SK-N-SH (cell line): ENCODE data around the gene PLCB3. TPM values are rescaled to one million over a fixed set of nuclear protein-coding genes. Genes with fewer than 3 reads are reported as not detected.
A peak's percentile ranks its signal among the peaks of the same experiment; 100 is the strongest.

Source experiments
- CTCF ChIA-PET: fragments of 300-600, 350-600 bp; formaldehyde crosslinking; extraction: SDS; loops from one replicate; lab custom pipeline; 2021; lab: Yijun Ruan, JAX
- POLR2A ChIA-PET: fragments of 350-600 bp; sonication (Branson Sonifier 250); formaldehyde crosslinking; extraction: SDS; loops from one replicate; lab custom pipeline; 2020; ENCODE audit warnings: antibody characterized with exemption, inconsistent platforms; lab: Yijun Ruan, JAX
- DNase-seq: peaks from one replicate; pipeline ENCODE4 v3.0.0; 2012
- H2AFZ ChIP-seq: fragments of 200-600 bp; sonication (generic); 2 replicates; pipeline ENCODE4 v1.8.1; 2016; ENCODE audit warnings: antibody characterized with exemption, mild to moderate bottlenecking, low read depth
- H3F3A ChIP-seq: fragments of 200-600 bp; sonication (generic); replicated peaks from 2 replicates; pipeline ENCODE3; 2016; ENCODE audit warnings: antibody characterized with exemption, mild to moderate bottlenecking; ENCODE audit not compliant: insufficient read depth
- H3K27ac ChIP-seq, 2 experiments: fragments of 200-500 bp in 1 of 2; fragments of 200-600 bp in 1 of 2; sonication (Bioruptor generic) in 1 of 2; sonication (generic), shearing (Covaris generic) in 1 of 2; 2 replicates each; pipeline versions ENCODE4 v1.5.1 to v1.6.1; 2014 to 2016; ENCODE audit warnings: low read depth in 2 of 2, inconsistent platforms in 1 of 2, low read length in 1 of 2, mild to moderate bottlenecking in 1 of 2, mixed read lengths in 1 of 2
- H3K27me3 ChIP-seq: fragments of 200-600 bp; sonication (generic), shearing (Covaris generic); 2 replicates; pipeline ENCODE4 v1.6.1; 2016; ENCODE audit warnings: mixed run types; ENCODE audit not compliant: insufficient read depth
- H3K36me3 ChIP-seq, 2 experiments: fragments of 200-500 bp in 1 of 2; fragments of 200-600 bp in 1 of 2; sonication (Bioruptor generic) in 1 of 2; sonication (generic) in 1 of 2; replicated peaks in 1 of 2; 2 replicates each; pipeline versions ENCODE3 to v1.5.1; 2014 to 2016; ENCODE audit warnings: low read length in 1 of 2, mild to moderate bottlenecking in 1 of 2; ENCODE audit not compliant: insufficient read depth in 2 of 2, control insufficient read depth in 1 of 2
- H3K4me1 ChIP-seq, 2 experiments: fragments of 200-500 bp in 1 of 2; fragments of 200-600 bp in 1 of 2; sonication (Bioruptor generic) in 1 of 2; sonication (generic), shearing (Covaris generic) in 1 of 2; 2 replicates each; pipeline versions ENCODE4 v1.5.1 to v1.6.1; 2014 to 2016; ENCODE audit warnings: low read depth in 1 of 2, low read length in 1 of 2, mixed run types in 1 of 2; ENCODE audit not compliant: insufficient read depth in 2 of 2, control insufficient read depth in 1 of 2
- H3K4me2 ChIP-seq: fragments of 200-600 bp; sonication (generic), shearing (Covaris generic); 2 replicates; pipeline ENCODE4 v1.6.1; 2017; ENCODE audit warnings: mixed run types
- H3K4me3 ChIP-seq, 2 experiments: fragments of 200-500 bp in 1 of 2; fragments of 200-600 bp in 1 of 2; sonication (Bioruptor generic) in 1 of 2; sonication (generic), shearing (Covaris generic) in 1 of 2; 2 replicates each; pipeline versions ENCODE4 v1.5.1 to v1.8.1; 2014 to 2016; ENCODE audit warnings: low read depth in 2 of 2, inconsistent platforms in 1 of 2, low read length in 1 of 2, mild to moderate bottlenecking in 1 of 2, mixed read lengths in 1 of 2, moderate library complexity in 1 of 2
- H3K79me2 ChIP-seq: fragments of 200-600 bp; sonication (generic); 2 replicates; pipeline ENCODE4 v1.8.1; 2017; ENCODE audit warnings: mild to moderate bottlenecking; ENCODE audit not compliant: insufficient read depth
- H3K9ac ChIP-seq: fragments of 200-600 bp; sonication (generic); 2 replicates; pipeline ENCODE4 v1.6.1; 2017; ENCODE audit warnings: mixed run types
- H3K9me2 ChIP-seq: fragments of 200-600 bp; sonication (generic); 2 replicates; pipeline ENCODE4 v1.6.1; 2017; ENCODE audit warnings: mixed run types
- H3K9me3 ChIP-seq: fragments of 200-600 bp; sonication (generic); 2 replicates; pipeline ENCODE4 v1.6.1; 2017; ENCODE audit warnings: mixed run types, mild to moderate bottlenecking, moderate library complexity
- H4K20me1 ChIP-seq: fragments of 200-600 bp; sonication (generic); 2 replicates; pipeline ENCODE4 v1.6.1; 2017; ENCODE audit warnings: mild to moderate bottlenecking, mixed run types; ENCODE audit not compliant: insufficient read depth
- CHD2 ChIP-seq: fragments of 150-350 bp; IDR thresholded peaks from 2 replicates; pipeline ENCODE4 v1.6.1; 2018; ENCODE audit warnings: low read length; ENCODE audit not compliant: partially characterized antibody
- ELF1 ChIP-seq: IDR thresholded peaks from 2 replicates; pipeline ENCODE4 v1.4.0; 2012
- FOXJ3 ChIP-seq: sonication (generic); formaldehyde crosslinking; IDR thresholded peaks from 2 replicates; pipeline ENCODE4 v1.5.1; 2020; ENCODE audit warnings: mild to moderate bottlenecking, missing genetic modification reagents
- FOXM1 ChIP-seq: IDR thresholded peaks from 2 replicates; pipeline ENCODE4 v1.4.0; 2012; ENCODE audit warnings: low read depth, mild to moderate bottlenecking
- GABPA ChIP-seq: IDR thresholded peaks from 2 replicates; pipeline ENCODE4 v1.4.0; 2012; ENCODE audit warnings: low read depth, mild to moderate bottlenecking
- GATA2 ChIP-seq: sonication (generic); formaldehyde crosslinking; IDR thresholded peaks from 2 replicates; pipeline ENCODE4 v1.5.0; 2020; ENCODE audit warnings: mild to moderate bottlenecking, missing genetic modification reagents
- JUND ChIP-seq: IDR thresholded peaks from 2 replicates; pipeline ENCODE4 v1.4.0; 2012
- MEF2A ChIP-seq: IDR thresholded peaks from 2 replicates; pipeline ENCODE4 v1.4.0; 2012; ENCODE audit warnings: low read depth, borderline replicate concordance
- MXI1 ChIP-seq: IDR thresholded peaks from 2 replicates; pipeline ENCODE4 v1.6.1; 2012; ENCODE audit warnings: mild to moderate bottlenecking, low read depth, low read length, improper control_type of control experiment
- NRF1 ChIP-seq: IDR thresholded peaks from 2 replicates; pipeline ENCODE4 v1.6.1; 2012; ENCODE audit warnings: low read depth, mild to moderate bottlenecking, low read length
- POLR2AphosphoS5 ChIP-seq: IDR thresholded peaks from 2 replicates; pipeline ENCODE4 v1.6.1; 2012; ENCODE audit warnings: low read depth, low read length
- RAD21 ChIP-seq: IDR thresholded peaks from 2 replicates; pipeline ENCODE4 v1.6.1; 2012; ENCODE audit warnings: mild to moderate bottlenecking, low read length
- REST ChIP-seq: IDR thresholded peaks from 2 replicates; pipeline ENCODE4 v1.6.1; 2012; ENCODE audit warnings: mild to moderate bottlenecking, low read depth, low read length, moderate library complexity
- SIN3A ChIP-seq: IDR thresholded peaks from 2 replicates; pipeline ENCODE4 v1.6.1; 2012; ENCODE audit warnings: low read depth, mild to moderate bottlenecking, low read length, moderate library complexity, borderline replicate concordance
- TAF1 ChIP-seq: IDR thresholded peaks from 2 replicates; pipeline ENCODE4 v1.6.1; 2012; ENCODE audit warnings: low read depth, mild to moderate bottlenecking, low read length, moderate library complexity, borderline replicate concordance
- TEAD4 ChIP-seq: IDR thresholded peaks from 2 replicates; pipeline ENCODE4 v1.4.0; 2012; ENCODE audit warnings: mild to moderate bottlenecking, borderline replicate concordance; ENCODE audit not compliant: insufficient read depth
- USF2 ChIP-seq: fragments of 150-350 bp; IDR thresholded peaks from 2 replicates; pipeline ENCODE4 v1.6.1; 2017; ENCODE audit warnings: antibody characterized with exemption, low read length, low read depth, borderline replicate concordance
- YY1 ChIP-seq: IDR thresholded peaks from 2 replicates; pipeline ENCODE4 v1.4.0; 2012; ENCODE audit warnings: low read depth, mild to moderate bottlenecking
- ZBTB33 ChIP-seq: IDR thresholded peaks from 2 replicates; pipeline ENCODE4 v1.4.0; 2012; ENCODE audit warnings: low read depth, borderline replicate concordance
- WGBS: methylation state at CpG from one replicate; pipeline ENCODE4 v1.1.6; 2017; ENCODE audit warnings: low lambda C conversion rate; 5-methylcytosine and 5-hydroxymethylcytosine counted together
- polyA plus RNA-seq, 3 experiments: library from polyadenylated mRNA; depleted of rRNA; stranded (reverse); fragments of >200 nt; gene quantifications; 2 replicates each; pipeline ENCODE4 v1.2.3, GENCODE V29; 2012
- TF ChIP-seq, protein P1 (sequence below): IDR thresholded peaks from 2 replicates; pipeline ENCODE4; 2012
- TF ChIP-seq, protein P2 (sequence below): IDR thresholded peaks from 2 replicates; pipeline ENCODE4 v1.4.0; 2012; ENCODE audit warnings: low read depth, borderline replicate concordance
- TF ChIP-seq, protein P3 (sequence below): fragments of 150-350 bp; IDR thresholded peaks from 2 replicates; pipeline ENCODE4 v1.6.1; 2016; ENCODE audit warnings: mild to moderate bottlenecking, low read depth, low read length
- TF ChIP-seq, protein P4 (sequence below): IDR thresholded peaks from 2 replicates; pipeline ENCODE4 v1.4.0; 2012; ENCODE audit warnings: low read depth

Gene PLCB3
- polyA plus RNA-seq, 1 of the 3 experiments (the other 2 are of a cell fraction): 30.4 TPM

DNA sequence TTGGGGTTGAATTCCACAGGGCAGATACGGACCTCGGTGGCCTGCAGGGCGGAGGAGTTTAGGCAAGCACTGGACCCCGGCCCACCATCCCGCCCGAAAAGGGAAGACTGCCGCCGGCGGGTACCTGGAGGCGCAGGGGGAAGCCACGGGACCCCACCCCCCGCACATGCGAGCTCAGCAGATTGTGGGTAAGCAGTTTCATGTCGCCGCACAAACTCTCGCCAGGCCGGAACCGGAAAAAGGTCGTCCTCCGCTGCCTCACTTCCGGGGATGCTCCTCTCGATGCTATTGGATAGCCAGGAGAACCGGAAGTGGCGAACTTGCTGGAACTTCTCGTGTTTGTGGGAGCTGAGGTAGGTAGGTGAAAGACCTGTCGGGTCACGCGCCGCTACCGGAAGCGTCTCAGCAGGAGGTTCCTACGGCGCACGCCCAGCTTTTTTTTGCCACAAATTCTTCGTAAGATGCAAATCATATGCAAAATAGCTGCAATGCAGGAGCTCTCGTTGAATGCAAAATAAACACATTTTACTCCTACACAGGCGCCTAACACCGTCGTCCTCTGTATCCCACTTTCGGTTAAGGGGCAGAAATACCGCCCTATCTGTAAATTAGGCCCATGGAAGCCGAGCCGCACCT, 66.1 kb downstream of the PLCB3 start, which contains the start of gene TRMT112:
Gene TRMT112 (minus strand): TSS at position 235 of the 636 bp plus-strand sequence. CDS start 33 bp downstream, at position 202.
- Histone ChIP-seq H3F3A (peaks cover 6% of the 10 kb centered on the region), H3K9ac (peak within 1 kb of the TSS; percentile 91), H3K4me1 (peaks cover 0 to 15% of the 10 kb centered on the region in 2 experiments; a peak in 2 of 4 replicates), H3K36me3 (peaks cover 0 to 30% of the 10 kb centered on the region in 2 experiments), H3K79me2 (peaks cover 39% of the 10 kb centered on the region), H3K27ac (peak within 1 kb of the TSS; percentile 97 to 100), H3K4me3 (peak within 1 kb of the TSS; percentile 70 to 98), H3K9me2 (no peaks in the 10 kb centered on the region), H2AFZ (peak within 1 kb of the TSS; percentile 91), H3K9me3 (no peaks in the 10 kb centered on the region), H4K20me1 (no peaks in the 10 kb centered on the region), H3K4me2 (peak within 1 kb of the TSS; percentile 88), H3K27me3 (no peaks in the 10 kb centered on the region)
- TF ChIP-seq YY1 (no peak), FOXJ3 (no peak), GATA2 (CRISPR knock-in tag) (no peak), ZBTB33 (peak; percentile 28; the same call in 1 of the 2 replicates), REST (peak; percentile 26; the same call in 1 of the 2 replicates), CHD2 (peak; percentile 84), POLR2AphosphoS5 (peak; percentile 88; the same call in 1 of the 2 replicates), NRF1 (no peak), USF2 (peak; percentile 51; the same call in 1 of the 2 replicates), SIN3A (no peak), TAF1 (peak; percentile 60; the same call in 1 of the 2 replicates), GABPA (peak; percentile 98), RAD21 (no peak), MXI1 (peak; percentile 80), ELF1 (peak; percentile 92), FOXM1 (no peak), MEF2A (no peak), TEAD4 (no peak), JUND (no peak)
- TF ChIP-seq, protein P1, sequence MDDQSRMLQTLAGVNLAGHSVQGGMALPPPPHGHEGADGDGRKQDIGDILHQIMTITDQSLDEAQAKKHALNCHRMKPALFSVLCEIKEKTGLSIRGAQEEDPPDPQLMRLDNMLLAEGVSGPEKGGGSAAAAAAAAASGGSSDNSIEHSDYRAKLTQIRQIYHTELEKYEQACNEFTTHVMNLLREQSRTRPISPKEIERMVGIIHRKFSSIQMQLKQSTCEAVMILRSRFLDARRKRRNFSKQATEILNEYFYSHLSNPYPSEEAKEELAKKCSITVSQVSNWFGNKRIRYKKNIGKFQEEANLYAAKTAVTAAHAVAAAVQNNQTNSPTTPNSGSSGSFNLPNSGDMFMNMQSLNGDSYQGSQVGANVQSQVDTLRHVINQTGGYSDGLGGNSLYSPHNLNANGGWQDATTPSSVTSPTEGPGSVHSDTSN: no peak
- TF ChIP-seq, protein P2, sequence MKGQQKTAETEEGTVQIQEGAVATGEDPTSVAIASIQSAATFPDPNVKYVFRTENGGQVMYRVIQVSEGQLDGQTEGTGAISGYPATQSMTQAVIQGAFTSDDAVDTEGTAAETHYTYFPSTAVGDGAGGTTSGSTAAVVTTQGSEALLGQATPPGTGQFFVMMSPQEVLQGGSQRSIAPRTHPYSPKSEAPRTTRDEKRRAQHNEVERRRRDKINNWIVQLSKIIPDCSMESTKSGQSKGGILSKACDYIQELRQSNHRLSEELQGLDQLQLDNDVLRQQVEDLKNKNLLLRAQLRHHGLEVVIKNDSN: peak; percentile 77; the same call in 1 of the 2 replicates
- TF ChIP-seq, protein P3, sequence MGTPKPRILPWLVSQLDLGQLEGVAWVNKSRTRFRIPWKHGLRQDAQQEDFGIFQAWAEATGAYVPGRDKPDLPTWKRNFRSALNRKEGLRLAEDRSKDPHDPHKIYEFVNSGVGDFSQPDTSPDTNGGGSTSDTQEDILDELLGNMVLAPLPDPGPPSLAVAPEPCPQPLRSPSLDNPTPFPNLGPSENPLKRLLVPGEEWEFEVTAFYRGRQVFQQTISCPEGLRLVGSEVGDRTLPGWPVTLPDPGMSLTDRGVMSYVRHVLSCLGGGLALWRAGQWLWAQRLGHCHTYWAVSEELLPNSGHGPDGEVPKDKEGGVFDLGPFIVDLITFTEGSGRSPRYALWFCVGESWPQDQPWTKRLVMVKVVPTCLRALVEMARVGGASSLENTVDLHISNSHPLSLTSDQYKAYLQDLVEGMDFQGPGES: no peak; the same call in 1 of the 2 replicates
- TF ChIP-seq, protein P4, sequence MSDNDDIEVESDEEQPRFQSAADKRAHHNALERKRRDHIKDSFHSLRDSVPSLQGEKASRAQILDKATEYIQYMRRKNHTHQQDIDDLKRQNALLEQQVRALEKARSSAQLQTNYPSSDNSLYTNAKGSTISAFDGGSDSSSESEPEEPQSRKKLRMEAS: peak; percentile 64; the same call in 1 of the 2 replicates
- peak; percentile 91 for DNase-seq
- ChIA-PET POLR2A (interaction anchor here (0.6 to 2.3 kb wide), 17 partner anchors 10 to 330 kb away, joined by 3 to 18 read pairs (median 5); partner anchors contain the start of genes ESRRA, KCNK4, NUDT22 and TRPT1), CTCF (interaction anchor here (0.7 to 3.0 kb wide), 17 partner anchors 12 to 371 kb away, joined by 3 to 27 read pairs (median 5); partner anchors contain the start of gene ESRRA)
- 2% methylated on average over 34 of the region's 43 CpGs for WGBS
